Ishikawa (cell line): ENCODE measurements around the gene SPINK8.

ENCODE experiments used
- CEBPB ChIP-seq: IDR thresholded peaks from 2 replicates; pipeline ENCODE4 v1.6.1; 2012
- CREB1 ChIP-seq: IDR thresholded peaks from 2 replicates; pipeline ENCODE4 v1.6.1; 2012; ENCODE audit warnings: low read depth
- EGR1 ChIP-seq: IDR thresholded peaks from 2 replicates; pipeline ENCODE4 v1.6.1; 2012
- EP300 ChIP-seq: IDR thresholded peaks from 2 replicates; pipeline ENCODE4 v1.6.1; 2012; ENCODE audit warnings: borderline replicate concordance
- FOXM1 ChIP-seq: IDR thresholded peaks from 2 replicates; pipeline ENCODE4 v1.6.1; 2012; ENCODE audit warnings: low read depth, borderline replicate concordance
- NFIC ChIP-seq: IDR thresholded peaks from 2 replicates; pipeline ENCODE4 v1.6.1; 2012
- RAD21 ChIP-seq: IDR thresholded peaks from 2 replicates; pipeline ENCODE4 v1.6.1; 2012; ENCODE audit warnings: low read depth
- TAF1 ChIP-seq: IDR thresholded peaks from 2 replicates; pipeline ENCODE4 v1.6.1; 2012; ENCODE audit warnings: low read depth, mild to moderate bottlenecking
- TCF12 ChIP-seq: IDR thresholded peaks from 2 replicates; pipeline ENCODE4 v1.6.1; 2012; ENCODE audit warnings: low read depth
- TEAD4 ChIP-seq: IDR thresholded peaks from 2 replicates; pipeline ENCODE4 v1.6.1; 2012
- YY1 ChIP-seq: IDR thresholded peaks from 2 replicates; pipeline ENCODE4 v1.6.1; 2012; ENCODE audit warnings: low read depth
- ZBTB7A ChIP-seq: IDR thresholded peaks from 2 replicates; pipeline ENCODE4 v1.6.1; 2012; ENCODE audit warnings: low read depth
- TF ChIP-seq, protein P1 (sequence below): IDR thresholded peaks from 2 replicates; pipeline ENCODE4 v1.6.1; 2012; ENCODE audit warnings: low read depth, mild to moderate bottlenecking
- TF ChIP-seq, protein P2 (sequence below): IDR thresholded peaks from 2 replicates; pipeline ENCODE4 v1.6.1; 2012
- TF ChIP-seq, protein P3 (sequence below): IDR thresholded peaks from 2 replicates; pipeline ENCODE4 v1.6.1; 2012

The SPINK8 gene

DNA sequence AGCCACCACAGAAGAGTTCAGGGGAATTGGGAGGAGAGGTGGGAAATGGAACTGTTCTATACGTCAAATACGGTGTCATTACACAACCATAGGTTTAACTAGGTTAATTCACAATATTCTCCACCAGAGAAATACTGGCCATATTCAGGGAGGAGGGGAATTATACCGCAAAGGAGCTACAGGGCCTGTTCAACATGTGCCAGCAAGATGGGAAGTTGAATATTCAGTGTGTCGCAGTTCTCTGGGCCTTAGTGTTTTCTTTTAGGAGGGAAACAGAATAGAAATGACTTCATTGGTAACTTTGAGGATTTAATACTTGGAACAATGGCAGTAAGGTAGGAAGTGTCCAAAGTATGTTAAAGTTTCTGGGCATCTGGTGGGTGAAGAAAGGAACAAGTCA lies 20.5 kb upstream of the SPINK8 start:
- TF ChIP-seq YY1, result no peak
- TF ChIP-seq CEBPB, result no peak
- TF ChIP-seq, protein P1, sequence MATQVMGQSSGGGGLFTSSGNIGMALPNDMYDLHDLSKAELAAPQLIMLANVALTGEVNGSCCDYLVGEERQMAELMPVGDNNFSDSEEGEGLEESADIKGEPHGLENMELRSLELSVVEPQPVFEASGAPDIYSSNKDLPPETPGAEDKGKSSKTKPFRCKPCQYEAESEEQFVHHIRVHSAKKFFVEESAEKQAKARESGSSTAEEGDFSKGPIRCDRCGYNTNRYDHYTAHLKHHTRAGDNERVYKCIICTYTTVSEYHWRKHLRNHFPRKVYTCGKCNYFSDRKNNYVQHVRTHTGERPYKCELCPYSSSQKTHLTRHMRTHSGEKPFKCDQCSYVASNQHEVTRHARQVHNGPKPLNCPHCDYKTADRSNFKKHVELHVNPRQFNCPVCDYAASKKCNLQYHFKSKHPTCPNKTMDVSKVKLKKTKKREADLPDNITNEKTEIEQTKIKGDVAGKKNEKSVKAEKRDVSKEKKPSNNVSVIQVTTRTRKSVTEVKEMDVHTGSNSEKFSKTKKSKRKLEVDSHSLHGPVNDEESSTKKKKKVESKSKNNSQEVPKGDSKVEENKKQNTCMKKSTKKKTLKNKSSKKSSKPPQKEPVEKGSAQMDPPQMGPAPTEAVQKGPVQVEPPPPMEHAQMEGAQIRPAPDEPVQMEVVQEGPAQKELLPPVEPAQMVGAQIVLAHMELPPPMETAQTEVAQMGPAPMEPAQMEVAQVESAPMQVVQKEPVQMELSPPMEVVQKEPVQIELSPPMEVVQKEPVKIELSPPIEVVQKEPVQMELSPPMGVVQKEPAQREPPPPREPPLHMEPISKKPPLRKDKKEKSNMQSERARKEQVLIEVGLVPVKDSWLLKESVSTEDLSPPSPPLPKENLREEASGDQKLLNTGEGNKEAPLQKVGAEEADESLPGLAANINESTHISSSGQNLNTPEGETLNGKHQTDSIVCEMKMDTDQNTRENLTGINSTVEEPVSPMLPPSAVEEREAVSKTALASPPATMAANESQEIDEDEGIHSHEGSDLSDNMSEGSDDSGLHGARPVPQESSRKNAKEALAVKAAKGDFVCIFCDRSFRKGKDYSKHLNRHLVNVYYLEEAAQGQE, result no peak
- no peak for TF ChIP-seq EP300
- TF ChIP-seq RAD21, result no peak

DNA sequence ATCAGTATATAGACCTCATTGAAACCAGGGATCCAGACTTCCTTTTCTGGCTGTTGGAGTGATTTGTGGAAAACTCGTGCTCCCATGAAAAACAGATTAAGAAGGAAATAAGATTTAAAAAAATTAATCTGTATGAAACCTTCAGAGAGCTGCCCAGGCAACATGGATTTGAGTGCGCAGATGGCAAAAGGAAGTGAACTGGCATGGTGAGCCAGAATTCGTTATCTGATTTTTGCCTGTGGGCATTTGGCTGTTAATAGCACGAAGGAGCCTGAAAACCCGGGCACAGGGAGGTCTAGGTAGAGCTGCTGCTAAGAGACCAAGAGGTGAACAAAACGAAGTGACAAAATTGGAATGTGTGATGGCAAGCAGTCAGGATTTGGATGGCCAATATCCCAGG lies 19.1 kb upstream of the SPINK8 start:
- TF ChIP-seq TEAD4 (no peak), ZBTB7A (no peak), RAD21 (no peak), EP300 (no peak), CREB1 (no peak), TAF1 (no peak), CEBPB (no peak), EGR1 (no peak), YY1 (no peak), TCF12 (no peak), FOXM1 (no peak), NFIC (no peak)
- TF ChIP-seq, protein P2, sequence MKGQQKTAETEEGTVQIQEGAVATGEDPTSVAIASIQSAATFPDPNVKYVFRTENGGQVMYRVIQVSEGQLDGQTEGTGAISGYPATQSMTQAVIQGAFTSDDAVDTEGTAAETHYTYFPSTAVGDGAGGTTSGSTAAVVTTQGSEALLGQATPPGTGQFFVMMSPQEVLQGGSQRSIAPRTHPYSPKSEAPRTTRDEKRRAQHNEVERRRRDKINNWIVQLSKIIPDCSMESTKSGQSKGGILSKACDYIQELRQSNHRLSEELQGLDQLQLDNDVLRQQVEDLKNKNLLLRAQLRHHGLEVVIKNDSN, result no peak
- TF ChIP-seq, protein P3, sequence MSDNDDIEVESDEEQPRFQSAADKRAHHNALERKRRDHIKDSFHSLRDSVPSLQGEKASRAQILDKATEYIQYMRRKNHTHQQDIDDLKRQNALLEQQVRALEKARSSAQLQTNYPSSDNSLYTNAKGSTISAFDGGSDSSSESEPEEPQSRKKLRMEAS, result no peak
- TF ChIP-seq, protein P1, result no peak

DNA sequence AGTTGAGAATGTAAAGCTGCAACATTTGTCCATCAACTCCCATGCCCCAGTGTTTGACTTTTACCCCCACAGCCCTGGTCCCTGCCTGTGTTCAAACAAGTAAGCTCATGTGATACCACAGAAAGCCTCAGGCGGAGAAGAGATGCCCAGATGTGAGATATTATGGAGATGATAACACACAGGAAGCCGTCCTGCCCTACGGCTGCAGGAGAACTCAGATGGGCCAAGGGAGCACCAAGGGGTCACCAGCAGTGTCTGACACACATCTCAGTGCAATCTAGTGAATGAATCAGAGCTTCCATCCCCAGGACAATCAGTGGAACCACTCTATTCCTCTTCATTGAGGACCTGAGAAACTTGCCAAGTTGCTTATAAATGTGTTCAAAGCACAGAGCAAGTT lies 14.0 kb upstream of the SPINK8 start:
- TF ChIP-seq CREB1 (no peak), CEBPB (no peak), FOXM1 (no peak), YY1 (no peak), TAF1 (no peak), RAD21 (no peak)
- TF ChIP-seq, protein P1, result no peak

DNA sequence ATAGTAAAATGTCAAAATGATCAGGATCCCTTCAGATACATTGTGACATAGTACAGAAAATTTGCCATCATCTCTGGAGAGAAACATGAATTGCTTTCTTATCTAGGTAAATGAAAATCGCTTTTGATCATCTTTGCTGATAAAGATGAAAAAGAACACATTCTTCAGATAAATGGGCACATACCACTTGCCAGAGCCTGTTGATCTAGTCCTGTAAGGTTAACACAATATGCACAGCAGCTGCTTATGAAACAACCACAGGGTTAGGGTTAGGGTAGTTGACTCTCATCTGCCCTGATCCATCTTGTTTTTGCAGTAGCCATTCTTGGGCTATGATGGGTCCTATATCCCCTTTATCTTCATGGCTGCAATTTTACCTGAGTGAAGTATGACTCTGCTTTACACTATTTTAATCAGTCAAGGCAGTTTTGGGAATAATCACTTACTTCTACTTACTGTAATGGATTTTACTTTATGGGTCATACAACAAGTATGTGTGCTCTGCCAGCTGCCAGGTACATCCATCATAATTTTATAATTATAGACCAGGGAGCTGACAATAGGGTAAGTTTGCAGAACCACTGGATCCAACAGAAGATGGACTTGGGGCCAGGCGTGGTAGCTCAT lies 12.6 kb upstream of the SPINK8 start:
- TF ChIP-seq CEBPB (no peak), EGR1 (no peak), EP300 (no peak), TCF12 (no peak), YY1 (no peak), CREB1 (no peak), NFIC (no peak), FOXM1 (no peak)
- TF ChIP-seq, protein P1, result no peak
- TF ChIP-seq, protein P2, result no peak
